Activated CD8-positive, alpha-beta memory T cell treated with anti-CD3 and anti-CD28 coated beads for 4 hours (primary cell): ENCODE measurements around the gene CHRNG.
"Not testable (repeated sequence)": the region's sequence is repeated elsewhere in the genome, so short reads cannot be mapped to it uniquely, and the experiment has no call there.

Experiments used
- DNase-seq, 2 donors: peaks; one replicate each; pipeline ENCODE4 v3.0.0-alpha.2; 2020; ENCODE audit warnings: low read depth in 2 of 2

Gene CHRNG

DNA sequence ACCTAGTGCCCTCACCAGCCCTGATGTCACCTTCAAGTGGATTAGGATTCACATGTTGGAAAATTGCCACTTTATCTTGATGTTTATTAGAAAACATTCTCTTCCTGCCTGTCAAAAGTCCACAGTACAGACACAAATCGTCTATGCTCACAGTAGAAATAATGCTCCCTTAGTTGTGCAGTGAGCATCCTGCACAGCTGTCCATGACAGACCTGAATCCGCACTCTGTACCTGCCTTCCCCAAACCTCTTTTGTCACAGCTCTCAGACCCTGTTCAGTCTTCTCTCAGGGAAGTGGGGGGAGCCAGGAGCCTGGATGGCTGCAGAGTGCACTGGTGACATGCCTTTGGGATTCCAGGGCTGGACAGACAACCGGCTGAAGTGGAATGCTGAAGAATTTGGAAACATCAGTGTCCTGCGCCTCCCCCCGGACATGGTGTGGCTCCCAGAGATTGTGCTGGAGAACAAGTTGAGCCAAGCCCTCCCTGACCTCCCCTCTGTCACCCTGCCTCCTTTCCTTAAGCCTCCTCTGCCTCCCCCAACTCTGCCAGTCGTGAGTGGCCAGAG is 11.5 kb upstream of the CHRNG start:
- no peak for DNase-seq

GRCh38 chr2:232528746-232529460 is 10.6 kb upstream of the CHRNG start:
- DNase-seq: no peak

DNA sequence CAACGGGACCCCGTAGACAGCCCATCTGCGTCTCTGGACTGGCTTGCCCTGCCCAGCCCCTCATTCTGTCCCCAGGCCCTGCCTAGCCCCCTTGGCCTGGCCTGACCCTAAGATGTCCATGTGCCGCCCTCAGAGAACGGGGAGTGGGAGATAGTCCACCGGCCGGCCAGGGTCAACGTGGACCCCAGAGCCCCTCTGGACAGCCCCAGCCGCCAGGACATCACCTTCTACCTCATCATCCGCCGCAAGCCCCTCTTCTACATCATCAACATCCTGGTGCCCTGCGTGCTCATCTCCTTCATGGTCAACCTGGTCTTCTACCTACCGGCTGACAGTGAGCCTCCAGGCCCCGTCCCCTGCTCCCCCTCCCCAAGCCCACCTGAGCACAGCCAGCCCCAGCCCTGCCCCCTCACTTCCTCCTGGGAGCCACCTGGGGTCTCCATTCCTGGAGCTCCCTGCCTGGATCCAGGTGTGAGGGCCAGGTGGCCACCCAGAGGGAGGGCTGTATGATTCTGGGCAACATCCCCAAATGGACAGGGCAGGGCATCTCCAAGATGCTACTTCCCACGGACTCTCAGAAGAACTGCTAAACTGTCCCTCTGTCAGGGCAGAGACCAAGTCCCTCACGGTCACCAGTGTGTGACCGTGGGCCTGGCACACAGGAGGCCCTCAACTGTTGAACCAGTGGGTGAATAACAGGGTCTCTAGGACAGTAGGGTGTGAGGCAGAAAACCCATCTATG is 9.5 kb upstream of the CHRNG start:
- DNase-seq: no peak

DNA sequence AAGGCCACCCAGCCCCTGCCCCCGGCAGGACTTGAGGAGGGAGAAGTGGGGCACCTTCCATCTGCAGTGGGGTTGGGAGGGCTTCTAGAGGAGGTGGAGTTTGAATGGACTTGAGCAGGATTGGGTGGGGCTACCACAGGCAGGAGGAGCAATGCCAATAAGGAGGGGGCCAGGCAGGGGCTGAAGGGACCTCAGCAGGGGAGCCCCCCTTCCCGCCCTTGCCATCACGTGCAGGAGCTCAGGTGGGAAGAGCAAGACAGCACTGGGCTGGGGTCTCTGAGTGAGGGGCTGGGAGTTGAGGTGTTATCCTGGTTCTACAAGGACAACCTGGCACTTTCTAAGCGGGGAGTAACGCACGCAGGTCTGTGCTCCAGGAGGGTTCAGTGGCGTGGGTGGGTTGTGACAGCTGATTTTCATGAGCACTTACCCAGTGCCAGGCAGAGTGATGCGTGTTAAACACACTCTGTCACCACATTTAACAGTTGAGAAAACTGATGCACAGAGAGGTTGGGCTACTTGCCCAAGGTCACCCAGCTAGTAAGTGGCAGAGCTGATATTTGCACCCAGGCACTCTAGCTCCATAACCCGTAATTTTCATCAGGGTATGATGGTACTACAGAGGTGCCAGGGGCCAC is 8.7 kb upstream of the CHRNG start:
- DNase-seq: no peak

DNA sequence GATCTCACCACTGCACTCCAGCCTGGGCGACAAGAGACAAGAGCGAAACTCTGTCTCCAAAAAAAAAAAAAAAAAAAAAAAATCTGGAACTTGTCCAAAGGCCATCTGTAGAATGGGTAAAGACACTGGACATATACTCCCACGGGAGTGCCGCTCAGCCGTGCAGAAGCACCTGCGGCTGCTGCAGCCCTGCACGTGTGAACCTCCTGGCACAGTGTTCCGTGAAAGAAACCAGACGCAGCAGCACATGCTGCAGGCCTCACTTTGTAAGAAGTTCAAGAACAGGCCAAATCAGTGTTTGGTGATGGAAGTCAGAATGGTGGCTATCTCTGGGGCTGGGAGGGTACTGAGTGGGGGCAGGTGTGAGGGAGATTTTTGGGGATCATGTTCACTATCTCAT is 7.1 kb upstream of the CHRNG start:
- DNase-seq: no peak

DNA sequence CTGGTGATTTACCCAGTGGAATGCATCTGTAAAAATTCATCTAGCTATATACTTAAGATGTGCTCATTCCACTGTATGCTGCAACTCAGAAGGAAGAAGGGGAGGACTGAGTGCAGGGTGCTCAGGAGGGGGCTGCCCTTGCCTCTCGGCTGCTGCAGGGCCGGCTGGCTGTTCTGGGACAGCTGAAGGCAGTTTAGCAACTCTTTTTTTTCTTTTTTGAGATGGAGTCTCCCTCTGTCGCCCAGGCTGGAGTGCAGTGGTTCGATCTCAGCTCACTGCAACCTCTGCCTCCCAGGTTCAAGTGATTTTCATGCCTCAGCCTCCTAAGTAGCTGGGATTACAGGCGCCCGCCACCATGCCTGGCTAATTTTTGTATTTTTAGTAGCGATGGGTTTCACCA is 6.7 kb upstream of the CHRNG start:
- not testable (repeated sequence) for DNase-seq

GRCh38 chr2:232533944-232534710 is 5.4 kb upstream of the CHRNG start:
- no peak for DNase-seq

DNA sequence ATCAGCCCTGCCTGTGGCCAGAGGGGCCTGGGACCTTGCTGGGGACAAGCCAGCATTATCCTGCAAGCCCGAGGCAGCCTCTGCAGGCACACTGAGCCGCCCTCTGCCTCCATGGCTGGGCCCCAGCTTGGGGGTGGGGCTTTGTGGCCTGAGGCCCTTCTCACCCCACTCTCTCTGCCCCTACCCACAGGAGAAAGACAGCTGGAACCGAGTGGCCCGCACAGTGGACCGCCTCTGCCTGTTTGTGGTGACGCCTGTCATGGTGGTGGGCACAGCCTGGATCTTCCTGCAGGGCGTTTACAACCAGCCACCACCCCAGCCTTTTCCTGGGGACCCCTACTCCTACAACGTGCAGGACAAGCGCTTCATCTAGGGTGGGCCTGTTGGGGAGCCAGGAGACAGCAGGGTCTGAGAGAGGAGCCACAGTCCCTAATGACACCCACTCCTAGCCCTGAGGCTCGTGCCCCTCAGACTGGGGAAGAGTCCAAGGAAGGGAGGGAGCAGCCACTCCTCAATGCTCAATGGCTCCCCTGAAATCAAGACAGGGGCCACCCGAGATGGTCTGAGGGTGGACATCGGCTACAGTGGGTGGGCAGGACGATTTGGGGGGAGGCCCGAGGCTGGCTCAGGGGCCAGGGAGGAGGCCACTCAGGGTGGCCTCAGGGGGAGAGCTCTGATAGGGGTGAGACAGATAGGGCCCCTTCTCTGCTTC is 4.4 kb upstream of the CHRNG start:
- DNase-seq: no peak

GRCh38 chr2:232535761-232536530 is 3.5 kb upstream of the CHRNG start:
- DNase-seq: no peak

DNA sequence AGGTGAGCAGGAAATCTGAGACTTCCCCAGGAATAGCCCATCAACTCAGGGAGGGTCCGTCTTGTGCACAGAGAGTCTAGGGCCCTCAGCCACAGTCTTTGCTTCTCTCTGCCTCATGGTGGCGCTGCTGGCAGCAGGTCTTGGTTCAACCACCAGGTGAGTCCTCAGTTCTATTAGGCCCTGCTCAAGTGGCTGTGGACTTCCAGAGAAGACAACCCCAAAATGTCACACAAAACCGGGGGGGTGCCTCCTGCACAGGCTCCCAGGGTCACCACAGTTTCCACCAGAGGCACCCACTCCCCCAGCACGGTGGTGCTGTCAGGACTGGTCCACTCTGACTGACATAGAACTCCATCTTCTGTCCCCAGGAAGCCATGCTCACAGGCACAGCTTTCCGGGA is 2.4 kb upstream of the CHRNG start:
- no peak for DNase-seq

DNA sequence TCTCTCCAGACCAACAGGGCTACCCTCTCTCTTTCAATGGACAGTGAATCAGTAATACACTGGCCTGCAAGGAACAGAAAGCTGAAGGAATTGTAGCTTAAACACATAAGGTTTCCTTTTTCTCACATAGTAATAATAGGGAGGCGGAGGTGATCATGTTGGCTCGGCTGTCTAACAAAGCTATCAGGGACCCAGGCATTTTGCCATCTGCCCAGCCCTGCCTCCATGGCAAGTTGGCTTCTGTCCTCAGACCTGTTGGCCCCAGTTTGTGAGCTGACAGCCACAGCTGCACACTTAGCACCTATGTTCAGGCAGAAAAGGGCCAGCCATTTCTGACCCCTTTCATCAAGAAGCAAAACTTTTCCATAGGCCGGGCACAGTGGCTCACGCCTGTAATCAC is 2.0 kb upstream of the CHRNG start:
- DNase-seq: no peak

GRCh38 chr2:232538671-232539070 is 821 bp upstream of the CHRNG start:
- no peak for DNase-seq

DNA sequence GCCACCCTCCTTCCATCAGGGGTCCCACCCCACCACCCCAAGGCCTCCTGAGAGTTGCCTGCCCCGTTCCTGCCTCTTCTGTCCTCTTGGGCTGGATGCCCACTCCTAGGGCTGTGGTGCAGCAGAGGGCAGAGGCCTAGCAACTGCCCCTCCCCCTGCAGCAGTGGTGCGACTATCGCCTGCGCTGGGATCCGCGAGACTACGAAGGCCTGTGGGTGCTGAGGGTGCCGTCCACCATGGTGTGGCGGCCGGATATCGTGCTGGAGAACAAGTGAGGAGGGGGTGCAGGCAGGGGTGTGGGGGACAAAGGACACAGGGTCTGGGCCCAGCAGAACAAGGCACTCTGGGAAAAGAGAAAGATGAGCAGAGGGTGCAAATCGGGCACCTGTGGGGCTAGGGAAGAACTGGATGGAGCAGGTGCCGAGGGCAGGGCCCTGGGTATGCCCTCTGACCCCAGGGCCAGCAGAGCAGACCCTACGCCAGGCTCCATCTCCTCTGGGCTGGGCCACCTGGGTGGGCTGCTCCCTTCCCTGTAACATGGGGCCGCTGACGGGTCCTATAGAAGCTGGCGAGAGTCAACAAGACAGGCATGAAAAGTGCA is 1.0 kb downstream of the CHRNG start:
- DNase-seq: no peak

DNA sequence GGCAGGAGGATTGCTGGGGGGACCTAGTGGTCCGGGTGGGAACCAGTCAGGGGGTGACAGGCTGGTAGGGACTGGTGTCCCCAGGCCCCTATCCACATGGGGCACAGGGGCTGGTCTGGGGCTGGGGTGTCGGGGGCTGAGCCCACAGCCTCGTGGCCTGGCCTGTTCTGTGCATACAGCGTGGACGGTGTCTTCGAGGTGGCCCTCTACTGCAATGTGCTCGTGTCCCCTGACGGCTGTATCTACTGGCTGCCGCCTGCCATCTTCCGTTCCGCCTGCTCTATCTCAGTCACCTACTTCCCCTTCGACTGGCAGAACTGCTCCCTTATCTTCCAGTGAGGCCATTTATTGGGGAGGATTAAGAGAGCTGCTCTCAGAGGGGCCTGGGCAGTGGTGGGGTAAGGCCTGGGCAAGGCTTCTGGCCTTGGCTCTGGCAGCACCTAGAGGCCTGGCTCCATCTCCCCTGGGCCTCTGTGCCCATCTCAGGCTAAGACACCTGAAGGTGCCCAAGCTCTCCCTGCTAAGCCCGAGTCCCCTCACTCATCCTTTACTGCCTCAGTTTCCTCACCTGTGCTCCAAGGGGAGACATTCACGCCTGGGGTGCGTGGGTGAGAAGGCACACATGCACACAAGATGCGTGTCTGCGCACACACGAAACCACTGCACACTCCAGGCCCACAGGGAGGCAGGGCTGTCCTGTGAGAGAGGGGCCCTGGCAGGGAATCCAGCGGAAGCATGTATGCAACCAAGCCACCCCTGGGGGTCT is 1.9 kb downstream of the CHRNG start:
- DNase-seq: no peak

DNA sequence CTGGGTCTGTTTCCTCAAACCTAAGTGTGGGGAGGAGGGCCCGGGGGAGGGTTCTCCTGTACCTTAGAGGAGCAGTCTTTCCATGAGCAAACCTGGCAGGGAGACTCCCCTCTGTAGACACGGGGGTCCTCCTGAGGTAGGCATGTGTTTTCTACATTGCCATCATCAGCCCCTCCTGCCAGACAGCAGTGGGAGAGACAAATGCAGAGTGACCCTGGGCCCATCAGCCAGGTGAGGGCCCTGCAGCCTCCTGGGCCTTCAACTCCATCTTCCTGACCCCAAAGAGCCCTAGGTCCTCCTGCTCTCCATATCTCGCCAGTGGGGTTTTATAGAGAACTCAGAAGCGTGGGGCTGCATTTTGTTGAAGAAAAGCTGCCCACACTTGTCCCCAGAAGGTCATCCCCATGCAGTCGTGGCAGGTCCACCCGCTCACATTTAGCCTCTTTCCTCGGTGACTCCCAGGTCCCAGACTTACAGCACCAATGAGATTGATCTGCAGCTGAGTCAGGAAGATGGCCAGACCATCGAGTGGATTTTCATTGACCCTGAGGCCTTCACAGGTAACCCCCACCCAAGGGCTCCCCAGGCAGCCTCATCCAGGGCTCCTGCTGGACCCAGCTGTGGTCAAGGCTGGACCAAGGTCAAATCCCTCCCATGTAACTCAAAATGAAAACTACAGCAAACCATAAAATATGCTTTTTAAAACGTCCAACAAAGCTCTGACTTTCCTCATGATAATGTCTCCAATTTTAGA is 2.6 kb downstream of the CHRNG start:
- no peak for DNase-seq

- DNase-seq: no peak
These were observed 3.4 kb downstream of the CHRNG start for GRCh38 chr2:232542715-232543467.

DNA sequence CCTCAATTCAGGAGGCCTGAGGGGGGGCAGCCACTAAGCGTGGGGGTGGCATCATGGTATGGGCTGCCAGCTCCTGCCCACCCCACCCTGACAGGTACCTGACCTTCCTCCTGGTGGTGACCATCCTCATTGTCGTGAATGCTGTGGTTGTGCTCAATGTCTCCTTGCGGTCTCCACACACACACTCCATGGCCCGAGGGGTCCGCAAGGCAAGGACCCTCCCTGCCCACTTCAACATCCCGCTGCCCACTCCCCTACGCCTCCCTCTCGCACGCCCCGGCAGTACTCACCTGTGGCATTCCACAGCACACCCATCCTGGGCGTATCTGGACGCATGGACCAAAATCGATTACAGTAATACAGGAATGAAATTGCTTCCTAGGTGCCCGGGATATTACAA is 4.0 kb downstream of the CHRNG start:
- DNase-seq: no peak
